Mucosa of descending colon (tissue), 3 donors: ENCODE results near the gene GPR78. TPM values are rescaled to one million over a fixed set of nuclear protein-coding genes. Genes with fewer than 3 reads are reported as not detected.

Source experiments
- ATAC-seq: fragments of 200-7000 bp; cut with Tn5 transposase; one replicate; pipeline ENCODE4 v1.9.1; 2020; ENCODE audit warnings: mild to moderate bottlenecking, moderate library complexity
- DNase-seq, 3 donors: peaks; one replicate each; pipeline ENCODE4 v3.0.0-alpha.2; 2020
- H3K36me3 ChIP-seq: fragments of 200-600 bp; one replicate; pipeline ENCODE4 v1.8.0; 2021; ENCODE audit warnings: low read depth, mild to moderate bottlenecking
- H3K4me1 ChIP-seq: fragments of 200-600 bp; one replicate; pipeline ENCODE4 v1.8.0; 2021; ENCODE audit warnings: low read depth, mild to moderate bottlenecking
- H3K4me3 ChIP-seq: fragments of 200-600 bp; one replicate; pipeline ENCODE4 v1.8.0; 2021; ENCODE audit warnings: mild to moderate bottlenecking
- H3K9me3 ChIP-seq: fragments of 200-600 bp; one replicate; pipeline ENCODE4 v1.8.0; 2021; ENCODE audit warnings: mild to moderate bottlenecking
- CTCF ChIP-seq: fragments of 200-600 bp; IDR thresholded peaks from one replicate; pipeline ENCODE4 v1.8.0; 2022; ENCODE audit warnings: antibody characterized with exemption, mild to moderate bottlenecking
- intact Hi-C, 2 donors: fragments of 100-400 bp; cut with DNase I in 1 of 2; cut with micrococcal nuclease in 1 of 2; formaldehyde crosslinking; loops; one replicate each; pipeline versions ENCODE4 v1.11.0 to v1.11.1; 2022; cut with DNase I, micrococcal nuclease
- total RNA-seq, 3 donors: library from RNA; stranded (reverse); fragmentation: NEBNext Ultra II Directional in 2 of 3; extraction: Animal tissue kit (Norgen Biotek cat#: 25700) in 2 of 3; gene quantifications; one replicate each; pipeline versions ENCODE4 v1.2.1 to v1.2.4, GENCODE V29; 2021 to 2023
- donor health status: DM: no; HTN: no; CAD: no; lungs with moderate emphysema.
- donor health status: DM: no; HTN: no; CAD: no.
- donor health status: DM: no; HTN: yes; CAD: no.

The GPR78 gene
- total RNA-seq, 3 donors from 2014 or later: 0.19 TPM; not detected in 2

DNA sequence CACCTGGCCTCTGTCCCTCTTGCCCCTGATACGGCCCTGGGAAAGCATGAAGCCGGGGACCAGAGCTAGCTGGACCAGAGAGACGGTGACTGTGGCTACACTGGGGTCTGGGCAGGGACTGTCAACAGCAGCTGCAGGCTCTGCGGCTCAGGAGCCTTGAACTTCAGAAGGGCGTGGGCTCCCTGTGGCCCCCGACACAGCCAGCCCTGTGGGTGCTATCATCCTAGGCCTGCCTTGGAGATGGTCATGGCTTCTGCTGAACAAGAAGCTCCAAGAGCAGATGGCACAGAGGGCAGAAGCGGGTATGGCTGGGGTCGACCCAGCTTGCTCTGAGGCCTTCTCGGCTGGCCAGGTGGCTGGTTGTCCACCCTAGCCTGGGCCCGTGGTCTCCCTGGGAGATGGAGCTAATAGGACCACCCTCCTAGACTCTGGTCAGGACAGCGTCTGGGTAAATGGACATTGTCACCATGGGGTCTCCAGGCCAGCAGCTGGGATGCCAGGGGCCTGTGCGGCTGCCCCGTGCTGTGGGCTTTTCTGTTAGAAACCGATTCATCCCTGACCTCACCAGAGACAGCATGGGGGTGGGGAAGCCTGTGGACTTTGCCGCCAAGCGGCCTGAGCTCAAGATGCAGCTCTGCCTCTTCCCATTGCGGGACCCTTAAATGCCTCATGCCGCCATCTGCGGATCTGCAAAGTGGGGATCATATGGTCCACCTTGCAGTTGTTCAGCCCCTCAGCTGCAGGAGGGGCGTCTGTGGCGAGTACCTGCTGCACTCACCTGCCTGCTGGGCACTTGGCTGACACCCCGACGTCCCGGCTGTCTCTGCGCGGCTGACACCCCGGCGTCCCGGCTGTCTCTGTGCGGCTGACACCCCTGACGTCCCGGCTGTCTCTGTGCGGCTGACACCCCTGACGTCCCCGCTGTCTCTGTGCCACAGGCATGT lies 33.5 kb downstream of the GPR78 start:
- H3K4me1 ChIP-seq: no peaks in the 10 kb centered on the region
- ATAC-seq: no peak
- no peak for TF ChIP-seq CTCF
- no peaks in the 10 kb centered on the region for H3K9me3 ChIP-seq
- no peaks in the 10 kb centered on the region for H3K36me3 ChIP-seq
- peak in 1 of 3 donors; percentile 33 for DNase-seq
- intact Hi-C loops: no loop called here
- H3K4me3 ChIP-seq: no peak overlapping the region

GRCh38 chr4:8614365-8615193 lies 34.4 kb downstream of the GPR78 start:
- TF ChIP-seq CTCF: no peak
- no peaks in the 10 kb centered on the region for H3K9me3 ChIP-seq
- no peaks in the 10 kb centered on the region for H3K36me3 ChIP-seq
- no peaks in the 10 kb centered on the region for H3K4me1 ChIP-seq
- DNase-seq (peak in 1 of 3 donors; percentile 23), ATAC-seq (no peak)
- intact Hi-C loops: no loop called here
- H3K4me3 ChIP-seq: no peak overlapping the region

GRCh38 chr4:8615366-8615765 lies 35.2 kb downstream of the GPR78 start:
- Histone ChIP-seq H3K36me3 (no peaks in the 10 kb centered on the region), H3K9me3 (no peaks in the 10 kb centered on the region), H3K4me1 (no peaks in the 10 kb centered on the region), H3K4me3 (no peak overlapping the region)
- DNase-seq (peak in 1 of 3 donors; percentile 13), ATAC-seq (no peak)
- intact Hi-C loops: no loop called here
- no peak for TF ChIP-seq CTCF

- DNase-seq (peak in 1 of 3 donors; percentile 18), ATAC-seq (no peak)
- no peak for TF ChIP-seq CTCF
- intact Hi-C loops: no loop called here
- Histone ChIP-seq H3K4me3 (no peak overlapping the region), H3K36me3 (no peaks in the 10 kb centered on the region), H3K9me3 (no peaks in the 10 kb centered on the region), H3K4me1 (no peaks in the 10 kb centered on the region)
Measured at GRCh38 chr4:8615921-8616787, 36.0 kb downstream of the GPR78 start.

- H3K9me3 ChIP-seq: no peaks in the 10 kb centered on the region
- DNase-seq (peak in 1 of 3 donors; percentile 24), ATAC-seq (no peak)
- H3K4me1 ChIP-seq: no peaks in the 10 kb centered on the region
- intact Hi-C loops: no loop called here
- TF ChIP-seq CTCF: no peak
- no peak overlapping the region for H3K4me3 ChIP-seq
- no peaks in the 10 kb centered on the region for H3K36me3 ChIP-seq
Measured at GRCh38 chr4:8616831-8617230, 36.6 kb downstream of the GPR78 start.
